BJ (cell line): ENCODE results near the gene PPP2R5C. TPM values are rescaled to one million over a fixed set of nuclear protein-coding genes. Genes with fewer than 3 reads are reported as not detected.

Experiments used
- CTCF ChIA-PET: fragments of 350-600 bp; formaldehyde crosslinking; extraction: SDS; loops from one replicate; lab custom pipeline; 2021; ENCODE audit warnings: antibody characterized with exemption, inconsistent platforms; lab: Yijun Ruan, JAX
- POLR2A ChIA-PET: fragments of 300-600 bp; sonication (Branson Sonifier 250); formaldehyde crosslinking; extraction: SDS; loops from one replicate; lab custom pipeline; 2021; ENCODE audit warnings: antibody characterized with exemption; lab: Charles Lee
- DNase-seq: peaks from one replicate; pipeline ENCODE4 v3.0.0-alpha.2; 2011; ENCODE audit warnings: low read depth
- H3K27me3 ChIP-seq: 2 replicates; pipeline ENCODE4 v1.6.0; 2011; ENCODE audit warnings: low read length; ENCODE audit not compliant: control insufficient read depth, insufficient read depth
- H3K36me3 ChIP-seq: 2 replicates; pipeline ENCODE4 v1.5.1; 2011; ENCODE audit warnings: low read length; ENCODE audit not compliant: control insufficient read depth, insufficient read depth
- H3K4me3 ChIP-seq: 2 replicates; pipeline ENCODE4 v1.5.1; 2011; ENCODE audit warnings: low read depth, mild to moderate bottlenecking, control low read depth, low read length
- CTCF ChIP-seq: IDR thresholded peaks from 2 replicates; pipeline ENCODE4 v1.5.1; 2011; ENCODE audit warnings: low read depth, mild to moderate bottlenecking, control low read depth, inconsistent platforms, low read length, moderate library complexity; ENCODE audit not compliant: insufficient read depth
- polyA plus RNA-seq: library from polyadenylated mRNA; depleted of rRNA; stranded (reverse); fragments of >200 nt; gene quantifications from 2 replicates; pipeline ENCODE4 v1.2.3, GENCODE V29; 2011

The PPP2R5C gene
- polyA plus RNA-seq, 1 experiment = 55.8 TPM

DNA sequence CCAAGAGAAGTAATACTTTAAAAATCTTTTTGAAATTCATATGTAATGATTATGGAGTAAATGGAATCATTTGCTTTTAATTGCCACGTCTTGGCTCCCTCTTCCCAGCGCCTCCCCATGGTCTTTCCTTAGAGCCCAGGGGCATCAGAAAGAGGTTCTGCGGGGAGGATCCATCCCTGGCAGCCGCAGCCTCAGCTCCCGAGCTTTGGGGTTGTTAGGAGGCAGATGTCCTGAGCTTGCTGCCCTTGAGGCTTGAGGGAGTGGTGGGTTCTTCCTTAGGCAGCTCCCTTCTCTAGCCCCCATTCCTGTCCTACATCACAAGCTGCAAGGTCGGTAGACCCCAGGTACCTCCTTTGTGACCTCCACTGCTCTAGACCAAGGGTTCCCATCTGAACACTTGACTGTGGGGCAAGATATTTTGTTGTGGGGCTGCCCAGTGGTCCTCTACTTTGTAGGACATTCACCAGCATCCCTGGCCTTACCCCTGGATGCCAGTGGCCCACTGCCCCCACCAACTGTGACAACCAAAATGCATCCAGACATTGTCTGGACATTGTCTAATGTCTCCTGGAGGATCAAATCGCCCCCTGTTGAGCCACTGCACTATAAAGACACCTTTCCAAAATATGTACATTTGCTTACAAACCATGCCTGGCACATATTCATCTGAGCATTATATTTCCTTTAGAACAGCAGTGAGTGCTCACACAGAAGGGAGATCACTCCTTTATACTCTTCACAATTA, 6.3 kb downstream of the PPP2R5C start:
- ChIA-PET CTCF (interaction anchor here (0.6 to 1.3 kb wide), 6 partner anchors 9 to 1391 kb away, joined by 3 to 4 read pairs (median 4); no protein-coding TSS in a partner anchor), POLR2A (no interaction called here)
- Histone ChIP-seq H3K4me3 (no peak overlapping the region), H3K27me3 (no peaks in the 10 kb centered on the region), H3K36me3 (peaks cover 4% of the 10 kb centered on the region; the same call in 1 of the 2 replicates)
- no peak for DNase-seq
- no peak for TF ChIP-seq CTCF

GRCh38 chr14:101770183-101770582, 8.7 kb downstream of the PPP2R5C start:
- no peak for TF ChIP-seq CTCF
- no peak overlapping the region for H3K4me3 ChIP-seq
- H3K36me3 ChIP-seq = 0 out of 2 replicates have a peak, but pooled peaks cover 2% of the 10 kb centered on the region
- ChIA-PET POLR2A (no interaction called here), CTCF (interaction anchor here (0.8 to 2.8 kb wide), 29 partner anchors 8 to 327 kb away, joined by 3 to 16 read pairs (median 6); no protein-coding TSS in a partner anchor)
- DNase-seq = no peak
- H3K27me3 ChIP-seq = no peaks in the 10 kb centered on the region; the same call in 1 of the 2 replicates

GRCh38 chr14:101772770-101773169, 11.3 kb downstream of the PPP2R5C start:
- ChIA-PET POLR2A (no interaction called here), CTCF (interaction anchor here (1.6 kb wide), 1 partner anchor 10 kb away, joined by 4 read pairs; no protein-coding TSS in a partner anchor)
- Histone ChIP-seq H3K27me3 (no peaks in the 10 kb centered on the region; the same call in 1 of the 2 replicates), H3K36me3 (no peaks in the 10 kb centered on the region), H3K4me3 (no peak overlapping the region)
- no peak for TF ChIP-seq CTCF
- DNase-seq = no peak

DNA sequence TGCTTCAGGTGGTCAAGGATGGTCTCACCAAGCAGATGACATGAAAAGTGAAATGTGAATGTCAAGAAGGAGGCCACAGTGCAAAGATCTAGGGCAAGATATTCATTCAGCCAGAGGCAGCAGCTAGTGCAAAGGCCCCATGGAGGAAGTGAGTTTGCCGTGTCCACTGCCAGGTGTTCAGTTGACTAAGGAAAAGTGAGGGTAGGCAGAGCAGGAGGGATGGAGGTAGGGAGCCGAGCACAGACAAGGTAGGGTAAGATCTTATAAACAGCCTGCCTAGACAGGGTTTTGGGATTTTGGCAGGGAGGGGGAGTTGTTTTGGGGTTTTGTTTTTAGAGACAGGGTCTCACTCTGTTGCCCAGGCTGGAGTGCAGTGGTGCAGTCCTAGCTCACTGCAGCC, 11.9 kb downstream of the PPP2R5C start:
- Histone ChIP-seq H3K4me3 (no peak overlapping the region), H3K27me3 (no peaks in the 10 kb centered on the region; the same call in 1 of the 2 replicates), H3K36me3 (no peaks in the 10 kb centered on the region)
- CTCF ChIA-PET = interaction anchor here (1.6 kb wide), 1 partner anchor 11 kb away, joined by 4 read pairs; no protein-coding TSS in a partner anchor
- POLR2A ChIA-PET = no interaction called here
- no peak for DNase-seq
- no peak for TF ChIP-seq CTCF

DNA sequence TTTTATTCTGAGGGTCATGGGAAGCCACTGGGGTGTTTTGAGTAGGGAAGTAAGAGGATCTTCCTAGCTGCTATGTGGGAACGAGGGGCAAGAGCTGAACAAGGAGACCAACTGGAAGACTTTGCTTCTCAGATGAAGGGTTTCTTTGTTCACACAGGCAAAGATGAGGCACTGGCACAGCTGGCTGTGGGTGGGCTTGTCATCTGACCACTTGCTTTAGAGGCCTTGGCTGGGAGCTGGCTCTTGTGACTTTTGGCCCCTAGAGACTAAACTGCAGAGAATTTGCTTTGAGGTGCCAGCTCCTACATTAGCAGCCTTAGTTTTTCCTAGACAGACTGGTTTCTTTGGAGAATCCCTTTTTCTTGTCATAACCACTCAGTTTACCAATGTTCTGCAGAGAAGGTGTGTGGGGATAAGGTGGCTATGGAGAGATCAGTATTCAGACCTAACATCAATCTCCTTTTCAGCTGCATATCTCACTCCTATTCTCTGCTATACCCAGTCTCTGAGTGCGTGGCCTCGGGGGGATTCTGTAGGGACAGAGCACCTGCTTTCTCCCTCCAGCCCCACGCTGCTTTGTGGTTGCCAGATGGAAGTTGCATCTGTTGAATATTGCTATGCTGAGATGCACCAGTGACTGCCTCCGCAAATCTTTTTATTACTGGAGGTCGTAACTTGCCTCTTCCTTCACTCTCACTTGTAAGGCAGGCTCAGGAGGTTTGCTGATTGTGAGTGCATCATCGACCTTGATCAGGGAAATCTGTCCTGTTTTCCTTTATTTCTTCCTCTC, 12.7 kb downstream of the PPP2R5C start:
- Histone ChIP-seq H3K36me3 (no peaks in the 10 kb centered on the region), H3K27me3 (peaks cover 2% of the 10 kb centered on the region; the same call in 1 of the 2 replicates), H3K4me3 (no peak overlapping the region)
- ChIA-PET CTCF (no interaction called here), POLR2A (no interaction called here)
- TF ChIP-seq CTCF = no peak
- DNase-seq = no peak
